ENCODE data around the gene ADH1C.

ADH1C gene

GRCh38 chr4:99301376-99302164, 51.0 kb downstream of the ADH1C start:
- no peak for TF ChIP-seq CTCF (IDR thresholded peaks at IDR 0.05; ENCODE audit: insufficient read depth, missing control alignments)
- DNase-seq (ENCODE audit: insufficient read length, low spot score) (no peak), FAIRE-seq (no peak)

- TF ChIP-seq CTCF (IDR thresholded peaks at IDR 0.05; ENCODE audit: insufficient read depth, missing control alignments) = no peak
- FAIRE-seq = no peak
- DNase-seq (ENCODE audit: insufficient read length, low spot score) = no peak
These were observed 51.6 kb downstream of the ADH1C start for GRCh38 chr4:99300934-99301333.

- DNase-seq (ENCODE audit: insufficient read length, low spot score) = no peak
- no peak for TF ChIP-seq CTCF (IDR thresholded peaks at IDR 0.05; ENCODE audit: insufficient read depth, missing control alignments)
- FAIRE-seq = no peak
These were observed 59.2 kb downstream of the ADH1C start for GRCh38 chr4:99293357-99293756.

- TF ChIP-seq CTCF (IDR thresholded peaks at IDR 0.05; ENCODE audit: insufficient read depth, missing control alignments) = no peak
- DNase-seq (ENCODE audit: insufficient read length, low spot score) (no peak), FAIRE-seq (no peak)
These were observed 61.4 kb downstream of the ADH1C start, which contains the start of gene ADH1A for GRCh38 chr4:99290848-99291786. ADH1A (minus strand) TSS chr4:99290985; CDS start chr4:99290914, 71 bp downstream.

Data from D721Med (cell line).